ENCODE data around the gene TMC7.

Gene TMC7

GRCh38 chr16:19092653-19093410, 109.1 kb downstream of the TMC7 start:
- no peak for DNase-seq

- no peak for DNase-seq
Observed at GRCh38 chr16:19093631-19094541, 110.2 kb downstream of the TMC7 start.

GRCh38 chr16:19094542-19095365, 111.0 kb downstream of the TMC7 start:
- no peak for DNase-seq

- DNase-seq: no peak
Observed at GRCh38 chr16:19095654-19096053, 111.9 kb downstream of the TMC7 start.

- no peak for DNase-seq
Observed at GRCh38 chr16:19098173-19098572, 114.4 kb downstream of the TMC7 start.

- no peak for DNase-seq
Observed at GRCh38 chr16:19102187-19102872, 118.6 kb downstream of the TMC7 start.

- no peak for DNase-seq
Observed at GRCh38 chr16:19104607-19105006, 120.9 kb downstream of the TMC7 start.

- DNase-seq: no peak
Observed at GRCh38 chr16:19105131-19105530, 121.4 kb downstream of the TMC7 start.

GRCh38 chr16:19105891-19106624, 122.3 kb downstream of the TMC7 start:
- no peak for DNase-seq

GRCh38 chr16:19106625-19107020, 122.9 kb downstream of the TMC7 start:
- no peak for DNase-seq

GRCh38 chr16:19108409-19109287, 124.9 kb downstream of the TMC7 start:
- no peak for DNase-seq

- no peak for DNase-seq
Observed at GRCh38 chr16:19109288-19109664, 125.5 kb downstream of the TMC7 start.

- no peak for DNase-seq
Observed at GRCh38 chr16:19110537-19111360, 127.0 kb downstream of the TMC7 start.

GRCh38 chr16:19112099-19112407, 128.3 kb downstream of the TMC7 start:
- DNase-seq: no peak

Data from NCI-H1694 (cell line).